HEK293 (cell line): Measurements from ENCODE around the gene PFDN6.

Experiments used
- ATF2 ChIP-seq: fragments of 450-650 bp; formaldehyde crosslinking; IDR thresholded peaks from 2 replicates; pipeline ENCODE4 v1.5.1; 2016; ENCODE audit warnings: missing biosample characterization, missing genetic modification characterization, low read depth
- BCL11A ChIP-seq: fragments of 450-650 bp; formaldehyde crosslinking; IDR thresholded peaks from 2 replicates; pipeline ENCODE4 v1.5.1; 2016; ENCODE audit warnings: low read depth, missing biosample characterization, missing genetic modification characterization
- GLI2 ChIP-seq: fragments of 450-650 bp; formaldehyde crosslinking; IDR thresholded peaks from 2 replicates; pipeline ENCODE4; 2017; ENCODE audit warnings: missing biosample characterization, missing genetic modification characterization, low read depth, borderline replicate concordance
- HOXA7 ChIP-seq: sonication (generic); formaldehyde crosslinking; IDR thresholded peaks from 2 replicates; pipeline ENCODE4 v1.8.1; 2022; ENCODE audit warnings: missing genetic modification reagents, borderline replicate concordance
- HOXC10 ChIP-seq: sonication (generic); formaldehyde crosslinking; IDR thresholded peaks from 2 replicates; pipeline ENCODE4 v1.8.1; 2023; ENCODE audit warnings: mild to moderate bottlenecking, missing genetic modification reagents
- IKZF3 ChIP-seq: fragments of 450-650 bp; IDR thresholded peaks from 2 replicates; pipeline ENCODE4 v1.5.0; 2018; ENCODE audit warnings: missing biosample characterization, mild to moderate bottlenecking, missing genetic modification characterization, moderate library complexity
- KLF10 ChIP-seq: fragments of 450-650 bp; IDR thresholded peaks from 2 replicates; pipeline ENCODE4 v1.5.1; 2018; ENCODE audit warnings: missing biosample characterization, mild to moderate bottlenecking, missing genetic modification characterization
- PRDM10 ChIP-seq: fragments of 450-650 bp; formaldehyde crosslinking; IDR thresholded peaks from 2 replicates; pipeline ENCODE4 v1.5.1; 2016; ENCODE audit warnings: missing biosample characterization, missing genetic modification characterization
- PRDM2 ChIP-seq: fragments of 450-650 bp; formaldehyde crosslinking; IDR thresholded peaks from 2 replicates; pipeline ENCODE4 v1.5.1; 2016; ENCODE audit warnings: missing biosample characterization, missing genetic modification characterization, borderline replicate concordance
- SCRT2 ChIP-seq: fragments of 450-650 bp; formaldehyde crosslinking; IDR thresholded peaks from 2 replicates; pipeline ENCODE4 v1.5.1; 2016; ENCODE audit warnings: missing biosample characterization, missing genetic modification characterization
- SP7 ChIP-seq: fragments of 450-650 bp; formaldehyde crosslinking; IDR thresholded peaks from 2 replicates; pipeline ENCODE4 v1.5.1; 2016; ENCODE audit warnings: missing biosample characterization, missing genetic modification characterization
- TCF7L2 ChIP-seq: IDR thresholded peaks from 2 replicates; pipeline ENCODE4 v1.6.1; 2011; ENCODE audit warnings: low read depth, mild to moderate bottlenecking, inconsistent platforms, low read length, moderate library complexity, borderline replicate concordance
- ZIC2 ChIP-seq: fragments of 450-650 bp; formaldehyde crosslinking; IDR thresholded peaks from 2 replicates; pipeline ENCODE4 v1.5.1; 2016; ENCODE audit warnings: missing biosample characterization, missing genetic modification characterization
- ZNF114 ChIP-seq: fragments of 450-650 bp; formaldehyde crosslinking; IDR thresholded peaks from 2 replicates; pipeline ENCODE4 v1.5.0; 2017; ENCODE audit warnings: missing biosample characterization, missing genetic modification characterization
- ZNF132 ChIP-seq: fragments of 450-650 bp; formaldehyde crosslinking; IDR thresholded peaks from 2 replicates; pipeline ENCODE4 v1.5.1; 2017; ENCODE audit warnings: missing biosample characterization, missing genetic modification characterization, borderline replicate concordance
- ZNF174 ChIP-seq: fragments of 450-650 bp; formaldehyde crosslinking; IDR thresholded peaks from 2 replicates; pipeline ENCODE4 v1.5.0; 2017; ENCODE audit warnings: missing biosample characterization, mild to moderate bottlenecking, missing genetic modification characterization
- ZNF211 ChIP-seq: fragments of 450-650 bp; formaldehyde crosslinking; IDR thresholded peaks from 2 replicates; pipeline ENCODE4 v1.5.1; 2016; ENCODE audit warnings: low read depth, missing biosample characterization, missing genetic modification characterization
- ZNF248 ChIP-seq: fragments of 450-650 bp; formaldehyde crosslinking; IDR thresholded peaks from 2 replicates; pipeline ENCODE4 v1.5.1; 2017; ENCODE audit warnings: missing biosample characterization, missing genetic modification characterization
- ZNF26 ChIP-seq: fragments of 450-650 bp; formaldehyde crosslinking; IDR thresholded peaks from 2 replicates; pipeline ENCODE4 v1.5.1; 2016; ENCODE audit warnings: missing biosample characterization, missing genetic modification characterization
- ZNF423 ChIP-seq: fragments of 450-650 bp; formaldehyde crosslinking; IDR thresholded peaks from 2 replicates; pipeline ENCODE4 v1.5.1; 2016; ENCODE audit warnings: missing biosample characterization, missing genetic modification characterization
- ZNF514 ChIP-seq: fragments of 450-650 bp; formaldehyde crosslinking; IDR thresholded peaks from 2 replicates; pipeline ENCODE4 v1.5.1; 2016; ENCODE audit warnings: missing biosample characterization, missing genetic modification characterization
- ZNF555 ChIP-seq: fragments of 450-650 bp; formaldehyde crosslinking; conservative IDR thresholded peaks from 2 replicates; pipeline ENCODE4 v1.5.1; 2017; ENCODE audit warnings: missing biosample characterization, mild to moderate bottlenecking, missing genetic modification characterization, inconsistent platforms
- ZNF645 ChIP-seq: fragments of 450-650 bp; formaldehyde crosslinking; IDR thresholded peaks from 2 replicates; pipeline ENCODE4; 2016; ENCODE audit warnings: missing biosample characterization, missing genetic modification characterization
- ZNF701 ChIP-seq: fragments of 450-650 bp; formaldehyde crosslinking; IDR thresholded peaks from 2 replicates; pipeline ENCODE4 v1.5.1; 2016; ENCODE audit warnings: missing biosample characterization, missing genetic modification characterization
- ZSCAN4 ChIP-seq: fragments of 450-650 bp; formaldehyde crosslinking; IDR thresholded peaks from 2 replicates; pipeline ENCODE4 v1.5.1; 2017; ENCODE audit warnings: missing biosample characterization, missing genetic modification characterization

Gene PFDN6

GRCh38 chr6:33313709-33314514 lies 24.5 kb downstream of the PFDN6 start, which contains the start of gene TAPBP (continued):
- TF ChIP-seq ZNF174 (tag by site-specific recombination) (no peak), ZNF423 (tag by site-specific recombination) (no peak), ATF2 (no peak), SCRT2 (tag by site-specific recombination) (no peak), ZSCAN4 (tag by site-specific recombination) (no peak), BCL11A (tag by site-specific recombination) (no peak; the same call in 1 of the 2 replicates), ZNF248 (tag by site-specific recombination) (no peak), TCF7L2 (no peak), ZNF26 (tag by site-specific recombination) (no peak), IKZF3 (no peak), ZNF132 (tag by site-specific recombination) (no peak), HOXA7 (CRISPR knock-in tag) (no peak), PRDM2 (tag by site-specific recombination) (no peak), KLF10 (tag by site-specific recombination) (no peak), GLI2 (tag by site-specific recombination) (no peak), ZNF701 (no peak), ZIC2 (tag by site-specific recombination) (no peak), PRDM10 (tag by site-specific recombination) (no peak), ZNF645 (tag by site-specific recombination) (no peak), HOXC10 (CRISPR knock-in tag) (no peak), ZNF514 (tag by site-specific recombination) (no peak), ZNF555 (tag by site-specific recombination) (no peak), SP7 (tag by site-specific recombination) (peak; percentile 13; the same call in 1 of the 2 replicates), ZNF114 (tag by site-specific recombination) (no peak), ZNF211 (tag by site-specific recombination) (no peak)
